Endothelial cell of umbilical vein (primary cell): ENCODE data around the gene DDX53. TPM values are rescaled to one million over a fixed set of nuclear protein-coding genes. Genes with fewer than 3 reads are reported as not detected.

Source experiments
- BruUV-seq: library from RNA; stranded (reverse); fragments of 400-500 nt; replicated peaks from 2 replicates; lab custom pipeline; 2021; lab: Mats Ljungman, UMichigan
- CTCF ChIA-PET: fragments of 300-600, 350-600 bp; sonication (Branson Sonifier 250); formaldehyde crosslinking; loops from one replicate; lab custom pipeline; 2021; ENCODE audit warnings: antibody characterized with exemption, inconsistent platforms; lab: Charles Lee
- POLR2A ChIA-PET: fragments of 300-600, 350-600 bp; sonication (Branson Sonifier 250); formaldehyde crosslinking; loops from one replicate; lab custom pipeline; 2021; ENCODE audit warnings: antibody characterized with exemption, inconsistent platforms; lab: Charles Lee
- DNase-seq: peaks from one replicate; pipeline ENCODE4 v3.0.0-alpha.2; 2011; ENCODE audit warnings: low read depth, low spot score
- FAIRE-seq: peaks from 2 replicates; lab custom pipeline; 2011; peaks lifted over from hg19 to GRCh38; lab: Jason Lieb, UNC
- H2AFZ ChIP-seq: 2 replicates; pipeline ENCODE4 v1.6.0; 2012; ENCODE audit warnings: low read depth, low read length, control low read depth, inconsistent platforms
- H3K27ac ChIP-seq: 2 replicates; pipeline ENCODE4 v1.5.1; 2011; ENCODE audit warnings: low read depth, mild to moderate bottlenecking, control low read depth, low read length, moderate library complexity; ENCODE audit not compliant: insufficient read depth
- H3K27me3 ChIP-seq, 2 experiments: 2 replicates each; pipeline versions ENCODE4 v1.6.0 to v1.6.1; 2011; ENCODE audit warnings: low read length in 2 of 2, mixed read lengths in 1 of 2; ENCODE audit not compliant: control insufficient read depth in 2 of 2, insufficient read depth in 2 of 2
- H3K36me3 ChIP-seq, 2 experiments: 2 replicates in 1 of 2; 3 replicates in 1 of 2; pipeline ENCODE4 v1.5.1; 2011; ENCODE audit warnings: low read length in 2 of 2, mild to moderate bottlenecking in 1 of 2, moderate library complexity in 1 of 2; ENCODE audit not compliant: control insufficient read depth in 2 of 2, insufficient read depth in 2 of 2; ENCODE audit errors: extremely low read depth in 1 of 2
- H3K4me1 ChIP-seq: 3 replicates; pipeline ENCODE4 v1.5.1; 2011; ENCODE audit warnings: mild to moderate bottlenecking, low read length; ENCODE audit not compliant: control insufficient read depth, insufficient read depth; ENCODE audit errors: extremely low read depth
- H3K4me2 ChIP-seq: 2 replicates; pipeline ENCODE4 v1.6.1; 2011; ENCODE audit warnings: low read length, control low read depth, mixed read lengths; ENCODE audit not compliant: insufficient read depth
- H3K4me3 ChIP-seq, 3 experiments: fragments of 200-600 bp in 1 of 3; sonication (generic), shearing (Covaris generic) in 1 of 3; replicated peaks in 1 of 3; 2 replicates each; pipeline ENCODE4 v1.5.1; 2011 to 2016; ENCODE audit warnings: control low read depth in 3 of 3, low read length in 3 of 3, mild to moderate bottlenecking in 2 of 3, inconsistent platforms in 1 of 3, low read depth in 1 of 3, moderate library complexity in 1 of 3; ENCODE audit not compliant: insufficient read depth in 1 of 3
- H3K79me2 ChIP-seq: 2 replicates; pipeline ENCODE4 v1.6.0; 2012; ENCODE audit warnings: low read length, inconsistent platforms; ENCODE audit not compliant: control insufficient read depth, insufficient read depth
- H3K9ac ChIP-seq: replicated peaks from 2 replicates; pipeline ENCODE3; 2011; ENCODE audit warnings: low read length, control low read depth; ENCODE audit not compliant: insufficient read depth; ENCODE audit errors: extremely low read depth
- H3K9me1 ChIP-seq: replicated peaks from 3 replicates; pipeline ENCODE4 v1.6.0; 2011; ENCODE audit warnings: mild to moderate bottlenecking, low read length; ENCODE audit not compliant: control insufficient read depth, insufficient read depth; ENCODE audit errors: extremely low read depth
- H3K9me3 ChIP-seq: replicated peaks from 2 replicates; pipeline ENCODE4 v1.5.1; 2012; ENCODE audit warnings: low read length, inconsistent platforms; ENCODE audit not compliant: control insufficient read depth, insufficient read depth
- H4K20me1 ChIP-seq: replicated peaks from 2 replicates; pipeline ENCODE3; 2011; ENCODE audit warnings: mild to moderate bottlenecking, low read length; ENCODE audit not compliant: control insufficient read depth, insufficient read depth; ENCODE audit errors: extremely low read depth
- EZH2 ChIP-seq: IDR thresholded peaks from 2 replicates; pipeline ENCODE4 v1.6.1; 2012; ENCODE audit warnings: borderline replicate concordance, low read depth, mild to moderate bottlenecking, moderate library complexity, low read length, inconsistent platforms; ENCODE audit not compliant: severe bottlenecking
- FOS ChIP-seq: IDR thresholded peaks from 2 replicates; pipeline ENCODE4 v1.6.1; 2011; ENCODE audit warnings: mild to moderate bottlenecking, low read length, moderate library complexity, borderline replicate concordance; ENCODE audit not compliant: insufficient read depth
- GATA2 ChIP-seq: IDR thresholded peaks from 2 replicates; pipeline ENCODE4 v1.7.0; 2011; ENCODE audit warnings: low read depth, mild to moderate bottlenecking, moderate library complexity, mixed read lengths, low read length; ENCODE audit not compliant: insufficient read length, insufficient read depth
- JUN ChIP-seq: IDR thresholded peaks from 2 replicates; pipeline ENCODE4 v1.6.1; 2011; ENCODE audit warnings: borderline replicate concordance, low read depth; ENCODE audit not compliant: insufficient read length, insufficient read depth
- MYC ChIP-seq: IDR thresholded peaks from one replicate; pipeline ENCODE4 v1.6.1; 2011; ENCODE audit warnings: mild to moderate bottlenecking, low read depth, low read length
- POLR2A ChIP-seq: IDR thresholded peaks from 2 replicates; pipeline ENCODE4 v1.6.1; 2012; ENCODE audit warnings: low read depth, mild to moderate bottlenecking, control low read depth, low read length
- POLR2AphosphoS5 ChIP-seq: IDR thresholded peaks from 2 replicates; pipeline ENCODE4 v1.6.1; 2012; ENCODE audit warnings: low read depth, mild to moderate bottlenecking, control low read depth, low read length, moderate library complexity; ENCODE audit not compliant: insufficient read depth
- dilution Hi-C: fragments of 300-500 bp; cut with MboI; formaldehyde crosslinking; loops from one replicate; pipeline ENCODE4 v1.15.0; 2019; ENCODE audit warnings: low sequenced_read_pairs; ENCODE audit not compliant: extremely low pct_ligation_motif_present
- intact Hi-C: fragments of 100-400 bp; cut with micrococcal nuclease; formaldehyde crosslinking; loops from one replicate; pipeline ENCODE4 v1.10.0; 2022
- polyA plus RNA-seq, 4 experiments: library from polyadenylated mRNA; depleted of rRNA in 3 of 4; stranded (reverse) in 3 of 4; unstranded in 1 of 4; fragments of >200 nt; gene quantifications; 2 replicates each; pipeline versions ENCODE4 v1.2.1 to v1.2.3, GENCODE V29; 2011 to 2012; ENCODE audit warnings: missing spikeins in 1 of 4
- total RNA-seq: library from RNA; stranded (reverse); gene quantifications from 2 replicates; pipeline ENCODE4 v1.2.3, GENCODE V29; 2021
- TF ChIP-seq, protein P1 (sequence below), 2 donors: IDR thresholded peaks; 1 replicate in 1 of 2; 2 replicates in 1 of 2; pipeline ENCODE4 v1.5.1; 2011; ENCODE audit warnings: low read length in 2 of 2, mild to moderate bottlenecking in 2 of 2, moderate library complexity in 2 of 2, control low read depth in 1 of 2, inconsistent platforms in 1 of 2, low read depth in 1 of 2; ENCODE audit not compliant: insufficient read depth in 1 of 2; ENCODE audit errors: extremely low read depth in 1 of 2
- TF ChIP-seq, protein P2 (sequence below): IDR thresholded peaks from 2 replicates; pipeline ENCODE4 v1.6.1; 2011; ENCODE audit not compliant: insufficient read depth, insufficient read length

Gene DDX53
- total and polyA plus RNA-seq, 2 donors (not counting 3 experiments of a cell fraction or from before 2014, with no cell fraction given) = not detected

GRCh38 chrX:22987452-22987851 lies 12.3 kb upstream of the DDX53 start:
- H3K9ac ChIP-seq = no peak overlapping the region
- no peak overlapping the region for H2AFZ ChIP-seq
- no peaks in the 10 kb centered on the region for H3K9me3 ChIP-seq
- dilution Hi-C loops = no loop called here
- no TSS peak for BruUV-seq
- H3K36me3 ChIP-seq = no peaks in the 10 kb centered on the region
- H4K20me1 ChIP-seq = no peaks in the 10 kb centered on the region
- H3K4me3 ChIP-seq = no peak overlapping the region
- TF ChIP-seq, protein P1, sequence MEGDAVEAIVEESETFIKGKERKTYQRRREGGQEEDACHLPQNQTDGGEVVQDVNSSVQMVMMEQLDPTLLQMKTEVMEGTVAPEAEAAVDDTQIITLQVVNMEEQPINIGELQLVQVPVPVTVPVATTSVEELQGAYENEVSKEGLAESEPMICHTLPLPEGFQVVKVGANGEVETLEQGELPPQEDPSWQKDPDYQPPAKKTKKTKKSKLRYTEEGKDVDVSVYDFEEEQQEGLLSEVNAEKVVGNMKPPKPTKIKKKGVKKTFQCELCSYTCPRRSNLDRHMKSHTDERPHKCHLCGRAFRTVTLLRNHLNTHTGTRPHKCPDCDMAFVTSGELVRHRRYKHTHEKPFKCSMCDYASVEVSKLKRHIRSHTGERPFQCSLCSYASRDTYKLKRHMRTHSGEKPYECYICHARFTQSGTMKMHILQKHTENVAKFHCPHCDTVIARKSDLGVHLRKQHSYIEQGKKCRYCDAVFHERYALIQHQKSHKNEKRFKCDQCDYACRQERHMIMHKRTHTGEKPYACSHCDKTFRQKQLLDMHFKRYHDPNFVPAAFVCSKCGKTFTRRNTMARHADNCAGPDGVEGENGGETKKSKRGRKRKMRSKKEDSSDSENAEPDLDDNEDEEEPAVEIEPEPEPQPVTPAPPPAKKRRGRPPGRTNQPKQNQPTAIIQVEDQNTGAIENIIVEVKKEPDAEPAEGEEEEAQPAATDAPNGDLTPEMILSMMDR (IDR thresholded peaks at IDR 0.05; ENCODE audit: extremely low read depth in 1 of 2, insufficient read depth in 1 of 2, low read depth in 1 of 2, low read length in 2 of 2) = no peak
- TF ChIP-seq JUN = no peak
- no peak overlapping the region for H3K27ac ChIP-seq
- FAIRE-seq (no peak), DNase-seq (no peak)
- H3K9me1 ChIP-seq = no peaks in the 10 kb centered on the region
- no peaks in the 10 kb centered on the region for H3K4me1 ChIP-seq
- no peaks in the 10 kb centered on the region for H3K79me2 ChIP-seq
- ChIA-PET CTCF (no interaction called here), POLR2A (no interaction called here)
- no peaks in the 10 kb centered on the region for H3K27me3 ChIP-seq
- no peak overlapping the region for H3K4me2 ChIP-seq
- intact Hi-C loops = no loop called here

GRCh38 chrX:23003116-23003515 lies 3.4 kb downstream of the DDX53 start:
- H4K20me1 ChIP-seq = no peaks in the 10 kb centered on the region
- no peaks in the 10 kb centered on the region for H3K9me3 ChIP-seq
- FAIRE-seq (no peak), DNase-seq (peak; percentile 1)
- no TSS peak for BruUV-seq
- H2AFZ ChIP-seq = no peak overlapping the region
- H3K4me2 ChIP-seq = no peak overlapping the region
- H3K4me3 ChIP-seq = no peak overlapping the region
- no peaks in the 10 kb centered on the region for H3K36me3 ChIP-seq
- TF ChIP-seq EZH2 (no peak), FOS (peak; percentile 41), GATA2 (no peak), POLR2AphosphoS5 (no peak), JUN (peak; percentile 39), POLR2A (no peak), MYC (no peak)
- TF ChIP-seq, protein P1 (IDR thresholded peaks at IDR 0.05; ENCODE audit: extremely low read depth in 1 of 2, insufficient read depth in 1 of 2, low read depth in 1 of 2, low read length in 2 of 2) = no peak
- TF ChIP-seq, protein P2, sequence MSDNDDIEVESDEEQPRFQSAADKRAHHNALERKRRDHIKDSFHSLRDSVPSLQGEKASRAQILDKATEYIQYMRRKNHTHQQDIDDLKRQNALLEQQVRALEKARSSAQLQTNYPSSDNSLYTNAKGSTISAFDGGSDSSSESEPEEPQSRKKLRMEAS = no peak
- ChIA-PET CTCF (no interaction called here), POLR2A (no interaction called here)
- H3K27ac ChIP-seq = no peak overlapping the region
- H3K9me1 ChIP-seq = no peaks in the 10 kb centered on the region
- dilution Hi-C loops = no loop called here
- no peak overlapping the region for H3K9ac ChIP-seq
- no peaks in the 10 kb centered on the region for H3K4me1 ChIP-seq
- H3K79me2 ChIP-seq = no peaks in the 10 kb centered on the region
- H3K27me3 ChIP-seq = no peaks in the 10 kb centered on the region
- intact Hi-C loops = no loop called here
